Ascending aorta (tissue), 2 donors: Measurements from ENCODE around the gene HIVEP2. TPM values are rescaled to one million over a fixed set of nuclear protein-coding genes. Genes with fewer than 3 reads are reported as not detected.

Experiments used
- DNase-seq, 2 donors: peaks; one replicate each; pipeline ENCODE4 v3.0.0-alpha.2; 2019; ENCODE audit warnings: low spot score in 2 of 2
- H3K27ac ChIP-seq, 2 donors: fragments of 200-600 bp; sonication (generic); one replicate each; pipeline ENCODE4 v1.5.1; 2016 to 2017; ENCODE audit warnings: mild to moderate bottlenecking in 1 of 2
- H3K27me3 ChIP-seq: fragments of 200-600 bp; sonication (generic); one replicate; pipeline ENCODE4 v1.5.1; 2017
- H3K36me3 ChIP-seq, 2 donors: fragments of 200-600 bp; sonication (generic); one replicate each; pipeline ENCODE4 v1.5.1; 2016
- H3K4me1 ChIP-seq, 2 donors: fragments of 200-600 bp; sonication (generic); one replicate each; pipeline ENCODE4 v1.5.1; 2016 to 2017; ENCODE audit warnings: mild to moderate bottlenecking in 1 of 2
- H3K4me3 ChIP-seq, 2 donors: fragments of 200-600 bp; sonication (generic); one replicate each; pipeline ENCODE4 v1.5.1; 2016 to 2017; ENCODE audit warnings: mild to moderate bottlenecking in 1 of 2
- H3K9me3 ChIP-seq, 2 donors: fragments of 200-600 bp; sonication (generic); one replicate each; pipeline ENCODE4 v1.5.1; 2016
- intact Hi-C: fragments of 100-400 bp; cut with DNase I; formaldehyde crosslinking; loops from one replicate; pipeline ENCODE4 v1.15.1; 2023
- total RNA-seq: library from RNA; depleted of rRNA; stranded (reverse); fragments of >200 nt; gene quantifications from one replicate; pipeline ENCODE4 v1.1.0, GENCODE V29; 2016
- TF ChIP-seq, protein P1 (sequence below), 3 experiments: fragments of 200-600 bp in 2 of 3; fragments of 450-650 bp in 1 of 3; sonication (generic) in 2 of 3; IDR thresholded peaks; one replicate each; pipeline ENCODE4 v1.5.1; 2016 to 2019; ENCODE audit warnings: antibody characterized with exemption in 3 of 3, mild to moderate bottlenecking in 1 of 3, moderate library complexity in 1 of 3

HIVEP2 gene
- total RNA-seq, 1 donor from 2014 or later = 14.5 TPM

DNA sequence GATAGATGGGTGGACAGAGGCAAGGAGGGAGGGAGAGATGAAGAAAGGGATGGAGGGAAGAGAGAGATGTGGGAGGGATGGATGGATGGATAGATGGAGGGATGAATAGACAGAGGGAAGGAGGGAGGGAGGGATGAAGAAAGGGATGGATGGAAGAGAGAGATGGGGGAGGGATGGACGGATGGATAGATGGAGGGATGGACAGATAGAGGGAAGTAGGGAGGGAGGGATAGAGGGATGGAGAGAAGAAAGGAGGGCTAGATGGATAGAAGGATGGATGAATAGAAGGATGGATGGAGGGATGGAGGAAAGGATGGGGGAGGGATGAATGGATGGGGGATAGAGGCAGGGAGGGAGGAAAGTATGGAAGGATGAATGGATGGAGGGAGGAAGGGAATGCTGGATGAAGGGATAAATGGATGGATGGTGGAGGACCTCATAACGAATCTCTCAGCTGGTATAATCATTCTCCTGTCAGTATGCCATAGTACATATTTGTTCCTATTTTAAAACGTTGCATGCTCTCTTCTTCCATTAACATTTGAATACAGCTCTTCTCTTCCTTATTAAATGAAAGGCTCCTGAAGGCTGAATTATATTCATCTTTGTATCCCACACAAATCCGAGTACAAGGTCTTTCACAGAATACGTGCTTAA lies 136.4 kb downstream of the HIVEP2 start:
- TF ChIP-seq, protein P1, sequence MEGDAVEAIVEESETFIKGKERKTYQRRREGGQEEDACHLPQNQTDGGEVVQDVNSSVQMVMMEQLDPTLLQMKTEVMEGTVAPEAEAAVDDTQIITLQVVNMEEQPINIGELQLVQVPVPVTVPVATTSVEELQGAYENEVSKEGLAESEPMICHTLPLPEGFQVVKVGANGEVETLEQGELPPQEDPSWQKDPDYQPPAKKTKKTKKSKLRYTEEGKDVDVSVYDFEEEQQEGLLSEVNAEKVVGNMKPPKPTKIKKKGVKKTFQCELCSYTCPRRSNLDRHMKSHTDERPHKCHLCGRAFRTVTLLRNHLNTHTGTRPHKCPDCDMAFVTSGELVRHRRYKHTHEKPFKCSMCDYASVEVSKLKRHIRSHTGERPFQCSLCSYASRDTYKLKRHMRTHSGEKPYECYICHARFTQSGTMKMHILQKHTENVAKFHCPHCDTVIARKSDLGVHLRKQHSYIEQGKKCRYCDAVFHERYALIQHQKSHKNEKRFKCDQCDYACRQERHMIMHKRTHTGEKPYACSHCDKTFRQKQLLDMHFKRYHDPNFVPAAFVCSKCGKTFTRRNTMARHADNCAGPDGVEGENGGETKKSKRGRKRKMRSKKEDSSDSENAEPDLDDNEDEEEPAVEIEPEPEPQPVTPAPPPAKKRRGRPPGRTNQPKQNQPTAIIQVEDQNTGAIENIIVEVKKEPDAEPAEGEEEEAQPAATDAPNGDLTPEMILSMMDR (IDR thresholded peaks at IDR 0.05) = no peak
- Histone ChIP-seq H3K4me3 (no peak overlapping the region), H3K27ac (no peak overlapping the region), H3K36me3 (no peaks in the 10 kb centered on the region), H3K4me1 (no peaks in the 10 kb centered on the region), H3K9me3 (no peaks in the 10 kb centered on the region), H3K27me3 (no peaks in the 10 kb centered on the region)
- intact Hi-C loops = no loop called here
- DNase-seq = no peak

DNA sequence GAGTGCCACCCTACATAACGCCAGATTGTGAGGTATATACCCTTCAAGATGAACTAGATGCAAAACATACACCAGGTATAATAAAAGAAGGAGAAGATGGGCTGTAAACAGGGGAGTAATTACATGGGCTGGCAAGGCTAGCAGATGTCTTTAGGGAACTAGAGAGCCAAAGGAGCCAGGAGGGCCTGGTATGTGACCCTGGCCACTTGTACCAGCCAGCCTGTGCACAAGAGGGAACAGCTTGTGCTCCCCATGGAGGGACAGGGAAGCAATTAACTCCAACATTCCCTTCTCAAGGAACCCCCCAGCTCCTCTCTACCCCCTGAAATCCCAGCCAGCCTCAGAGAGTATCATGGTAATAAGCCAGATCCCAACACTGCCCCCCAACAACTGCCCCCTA lies 139.9 kb downstream of the HIVEP2 start:
- Histone ChIP-seq H3K36me3 (no peaks in the 10 kb centered on the region), H3K27me3 (no peaks in the 10 kb centered on the region), H3K27ac (no peak overlapping the region), H3K4me1 (no peaks in the 10 kb centered on the region), H3K4me3 (no peak overlapping the region), H3K9me3 (no peaks in the 10 kb centered on the region)
- no peak for DNase-seq
- TF ChIP-seq, protein P1 (IDR thresholded peaks at IDR 0.05) = no peak
- intact Hi-C loops = no loop called here

DNA sequence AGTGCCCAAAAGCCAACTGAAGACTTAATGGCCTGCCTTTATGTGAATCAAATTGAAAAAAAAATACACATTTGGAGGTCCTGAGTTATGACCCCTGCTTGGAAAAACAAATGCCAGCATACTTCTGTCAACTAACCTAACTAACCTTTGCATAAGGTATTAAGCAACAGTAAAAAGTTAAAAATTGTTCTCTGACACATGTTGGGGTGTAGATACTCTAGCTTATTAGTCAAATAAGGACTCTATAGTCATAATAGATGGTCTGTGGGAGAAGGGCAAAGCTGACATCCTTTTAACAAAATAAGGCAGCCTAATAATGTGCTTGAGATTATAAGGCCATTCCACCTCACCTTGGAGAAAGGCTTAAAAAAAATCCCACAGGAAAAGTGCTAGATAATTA lies 140.5 kb downstream of the HIVEP2 start:
- Histone ChIP-seq H3K4me3 (no peak overlapping the region), H3K27ac (no peak overlapping the region), H3K36me3 (no peaks in the 10 kb centered on the region), H3K27me3 (no peaks in the 10 kb centered on the region), H3K4me1 (no peaks in the 10 kb centered on the region), H3K9me3 (no peaks in the 10 kb centered on the region)
- TF ChIP-seq, protein P1 (IDR thresholded peaks at IDR 0.05) = no peak
- DNase-seq = no peak
- intact Hi-C loops = no loop called here

DNA sequence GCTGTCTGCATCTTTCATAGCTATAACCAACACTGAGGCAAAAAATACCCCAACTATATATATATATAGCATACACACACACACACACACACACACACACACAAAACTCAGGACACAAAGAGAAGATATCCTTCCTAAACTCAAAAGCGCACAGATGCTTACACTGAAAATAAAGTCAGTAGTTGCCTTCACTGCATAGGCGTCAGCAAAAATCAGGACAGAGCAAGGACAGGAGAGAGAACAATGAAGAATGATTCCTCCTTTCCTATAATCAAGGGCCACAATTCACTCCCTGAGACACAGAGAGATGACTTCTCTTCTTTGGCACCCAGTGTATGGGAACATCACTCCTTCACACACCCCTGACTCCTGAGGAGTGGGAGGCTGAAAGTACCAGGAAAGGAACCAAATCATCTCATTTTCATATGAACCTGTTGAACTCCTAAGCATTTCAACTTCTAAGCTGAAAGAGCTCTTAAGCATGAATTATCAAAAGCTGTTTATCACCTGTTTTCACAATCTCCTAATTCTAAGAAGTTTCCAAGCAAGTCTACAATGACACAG lies 141.4 kb downstream of the HIVEP2 start:
- Histone ChIP-seq H3K27me3 (no peaks in the 10 kb centered on the region), H3K9me3 (no peaks in the 10 kb centered on the region), H3K4me1 (no peaks in the 10 kb centered on the region), H3K36me3 (no peaks in the 10 kb centered on the region), H3K27ac (no peak overlapping the region), H3K4me3 (no peak overlapping the region)
- no peak for DNase-seq
- TF ChIP-seq, protein P1 (IDR thresholded peaks at IDR 0.05) = no peak
- intact Hi-C loops = no loop called here

DNA sequence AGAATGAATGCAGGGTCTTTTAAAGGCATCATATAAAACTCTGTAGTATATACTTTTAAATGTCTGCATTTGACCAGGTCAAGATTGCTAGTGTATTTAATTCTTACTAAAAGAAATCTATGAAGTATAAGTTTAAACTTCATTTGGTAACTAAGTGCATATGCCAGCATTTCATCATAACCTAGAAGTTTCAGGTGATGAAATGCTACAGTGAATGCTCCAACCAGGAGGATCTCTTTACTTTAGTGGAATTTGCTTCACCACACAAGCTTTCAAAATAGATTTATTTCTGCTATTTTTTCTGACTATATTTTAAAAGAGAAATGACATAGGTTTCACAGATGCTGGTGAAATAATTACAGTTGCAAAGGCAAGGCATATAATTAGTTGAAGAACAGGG lies 141.9 kb downstream of the HIVEP2 start:
- Histone ChIP-seq H3K36me3 (no peaks in the 10 kb centered on the region), H3K27me3 (no peaks in the 10 kb centered on the region), H3K27ac (no peak overlapping the region), H3K9me3 (no peaks in the 10 kb centered on the region), H3K4me1 (no peaks in the 10 kb centered on the region), H3K4me3 (no peak overlapping the region)
- intact Hi-C loops = no loop called here
- TF ChIP-seq, protein P1 (IDR thresholded peaks at IDR 0.05) = no peak
- DNase-seq = no peak
